Activated CD4-positive, alpha-beta T cell treated with anti-CD3 and anti-CD28 coated beads, Interleukin-2, Interleukin-6, amounts not matched to agents 100 ng/mL and 50 ng/mL, durations not matched to agents 16 hours and 8 hours (primary cell): ENCODE results near the gene HAUS7.

Experiments
- DNase-seq: peaks from one replicate; pipeline ENCODE4 v3.0.0-alpha.2; 2020

The HAUS7 gene

GRCh38 chrX:153450949-153451277 lies 19.5 kb downstream of the HAUS7 start:
- no peak for DNase-seq

GRCh38 chrX:153450114-153450948 lies 20.0 kb downstream of the HAUS7 start:
- DNase-seq = no peak

GRCh38 chrX:153449368-153450113 lies 20.8 kb downstream of the HAUS7 start:
- DNase-seq = no peak

- DNase-seq = no peak
These were observed 21.6 kb downstream of the HAUS7 start for GRCh38 chrX:153448556-153449367.

GRCh38 chrX:153447581-153447960 lies 22.8 kb downstream of the HAUS7 start:
- no peak for DNase-seq

- DNase-seq = no peak
These were observed 23.3 kb downstream of the HAUS7 start for GRCh38 chrX:153446950-153447580.

- no peak for DNase-seq
These were observed 23.8 kb downstream of the HAUS7 start for GRCh38 chrX:153446636-153446936.

- DNase-seq = no peak
These were observed 24.3 kb downstream of the HAUS7 start, which contains the start of gene TREX2 for GRCh38 chrX:153445856-153446635. Gene TREX2 (minus strand): TSS chrX:153446056. CDS start chrX:153445430, 626 bp downstream.

- no peak for DNase-seq
These were observed 25.1 kb downstream of the HAUS7 start for GRCh38 chrX:153445106-153445855.

- DNase-seq = no peak
These were observed 25.9 kb downstream of the HAUS7 start for GRCh38 chrX:153444333-153445011.

- DNase-seq = no peak
These were observed 26.7 kb downstream of the HAUS7 start for GRCh38 chrX:153443476-153444332.

- no peak for DNase-seq
These were observed 27.9 kb downstream of the HAUS7 start for GRCh38 chrX:153442463-153442862.

GRCh38 chrX:153441981-153442380 lies 28.4 kb downstream of the HAUS7 start:
- DNase-seq = no peak

- no peak for DNase-seq
These were observed 29.1 kb downstream of the HAUS7 start for GRCh38 chrX:153441296-153441695.

GRCh38 chrX:153440556-153441135 lies 29.7 kb downstream of the HAUS7 start:
- DNase-seq = no peak

GRCh38 chrX:153439977-153440376 lies 30.4 kb downstream of the HAUS7 start:
- no peak for DNase-seq

GRCh38 chrX:153438532-153438931 lies 31.8 kb downstream of the HAUS7 start:
- no peak for DNase-seq

- DNase-seq = no peak
These were observed 34.5 kb downstream of the HAUS7 start for GRCh38 chrX:153435845-153436244.

GRCh38 chrX:153434801-153435200 lies 35.6 kb downstream of the HAUS7 start:
- no peak for DNase-seq
